GM23248 (cell line): ENCODE measurements around the gene STARD13.

ENCODE experiments used
- EZH2 ChIP-seq: fragments of 200-600 bp; sonication (generic); IDR thresholded peaks from 2 replicates; pipeline ENCODE4 v1.6.1; 2018; ENCODE audit warnings: antibody characterized with exemption, mild to moderate bottlenecking; ENCODE audit not compliant: insufficient read depth, poor library complexity, severe bottlenecking
- EZH2phosphoT487 ChIP-seq: fragments of 200-600 bp; sonication (generic); IDR thresholded peaks from 2 replicates; pipeline ENCODE4 v1.6.1; 2018; ENCODE audit warnings: antibody characterized with exemption, moderate library complexity, mild to moderate bottlenecking, low read depth; ENCODE audit not compliant: insufficient read depth

DNA sequence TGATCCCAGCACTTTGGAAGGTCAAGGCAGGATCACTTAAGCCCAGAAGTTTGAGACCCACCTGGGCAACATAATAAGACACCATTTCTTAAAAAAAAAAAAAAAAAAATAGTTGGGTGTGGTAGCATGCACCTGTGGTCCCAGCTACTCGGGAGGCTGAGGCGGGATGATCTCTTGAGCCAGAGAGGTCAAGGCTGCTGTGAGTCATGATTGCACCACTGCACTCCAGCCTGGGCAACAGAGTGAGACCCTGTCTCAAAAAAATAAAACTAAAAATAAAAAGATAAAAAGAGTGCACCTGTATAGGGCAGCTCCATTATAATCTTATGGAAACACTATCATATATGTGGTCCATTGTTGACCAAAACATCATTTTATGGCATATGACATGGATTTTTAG is 25.5 kb upstream of the STARD13 start:
- TF ChIP-seq EZH2, result no peak
- no peak for TF ChIP-seq EZH2phosphoT487
